ENCODE results near the gene NFIA.

The NFIA gene

DNA sequence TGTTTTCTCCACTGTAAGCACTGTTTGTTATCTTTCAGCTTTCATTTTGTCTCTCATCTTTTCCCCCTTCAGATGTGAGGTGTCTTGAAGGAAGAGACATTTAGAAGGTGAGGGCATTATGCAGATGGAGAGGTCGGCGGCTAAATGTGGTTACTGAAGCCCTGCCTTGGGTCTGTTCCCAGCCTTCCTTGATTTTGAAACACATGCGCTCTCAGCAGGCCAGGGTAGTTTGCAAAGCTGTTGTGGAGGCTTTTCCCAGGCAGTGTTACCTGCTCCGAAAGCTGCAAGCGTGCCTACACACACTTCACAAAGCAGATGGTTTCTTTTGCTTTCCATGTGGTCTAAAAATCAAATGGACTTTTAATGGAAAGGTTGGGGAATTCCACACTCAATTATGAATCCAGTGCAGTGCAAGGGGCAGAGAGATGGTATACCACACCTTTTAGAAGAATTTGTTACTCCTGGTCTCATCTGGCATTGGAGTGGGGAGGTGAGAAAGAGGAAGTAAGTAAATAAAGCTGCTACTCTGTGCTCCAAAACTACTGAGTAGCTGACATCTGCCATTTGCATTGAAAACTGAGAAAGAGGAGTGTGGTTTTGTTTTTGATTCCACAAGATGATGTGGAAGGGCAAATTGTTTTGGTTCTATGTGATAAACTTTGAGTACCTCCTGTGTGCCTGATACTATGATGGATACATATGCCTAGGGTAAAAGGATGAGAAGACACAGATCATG is 91.9 kb downstream of the NFIA start:
- in situ Hi-C loops (cut with HindIII; ENCODE audit: low sequenced_read_pairs), result no loop called here

- in situ Hi-C loops (cut with HindIII; ENCODE audit: low sequenced_read_pairs), result no loop called here
Observed at GRCh38 chr1:61175976-61176375, 93.6 kb downstream of the NFIA start.

GRCh38 chr1:61181067-61182038 is 99.0 kb downstream of the NFIA start:
- in situ Hi-C loops (cut with HindIII; ENCODE audit: low sequenced_read_pairs), result no loop called here

GRCh38 chr1:61182049-61182448 is 99.7 kb downstream of the NFIA start:
- in situ Hi-C loops (cut with HindIII; ENCODE audit: low sequenced_read_pairs), result no loop called here

GRCh38 chr1:61182480-61182879 is 100.1 kb downstream of the NFIA start:
- in situ Hi-C loops (cut with HindIII; ENCODE audit: low sequenced_read_pairs), result no loop called here

DNA sequence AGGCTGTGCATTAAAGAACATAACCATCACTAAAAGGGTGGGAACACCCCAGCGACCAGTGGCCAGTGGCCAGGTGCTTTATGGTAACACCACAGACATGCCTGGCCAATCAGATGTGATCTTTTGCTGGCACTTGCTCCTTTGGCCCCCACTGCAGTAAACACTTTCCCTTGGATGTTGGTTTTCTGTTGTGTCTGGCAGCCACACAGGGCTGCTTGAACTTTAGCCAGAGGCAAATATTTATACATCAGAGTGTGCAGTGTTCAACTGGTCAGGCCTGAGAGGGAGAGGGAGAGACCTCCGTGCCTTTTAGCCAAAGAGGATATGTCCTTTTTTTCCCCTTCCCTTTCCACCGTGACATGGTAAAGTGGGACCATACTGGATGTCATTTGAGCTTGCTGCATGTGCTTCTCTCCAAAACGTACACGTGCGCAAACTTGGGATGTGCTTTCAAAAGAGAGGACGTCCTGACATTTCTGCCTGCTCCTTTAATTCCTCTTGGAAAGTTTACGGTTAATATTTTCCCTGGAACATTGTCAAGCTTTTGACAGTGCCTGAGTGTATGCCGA is 101.2 kb downstream of the NFIA start:
- in situ Hi-C loops (cut with HindIII; ENCODE audit: low sequenced_read_pairs), result no loop called here

- in situ Hi-C loops (cut with HindIII; ENCODE audit: low sequenced_read_pairs), result no loop called here
Observed at GRCh38 chr1:61184040-61184713, 101.8 kb downstream of the NFIA start.

DNA sequence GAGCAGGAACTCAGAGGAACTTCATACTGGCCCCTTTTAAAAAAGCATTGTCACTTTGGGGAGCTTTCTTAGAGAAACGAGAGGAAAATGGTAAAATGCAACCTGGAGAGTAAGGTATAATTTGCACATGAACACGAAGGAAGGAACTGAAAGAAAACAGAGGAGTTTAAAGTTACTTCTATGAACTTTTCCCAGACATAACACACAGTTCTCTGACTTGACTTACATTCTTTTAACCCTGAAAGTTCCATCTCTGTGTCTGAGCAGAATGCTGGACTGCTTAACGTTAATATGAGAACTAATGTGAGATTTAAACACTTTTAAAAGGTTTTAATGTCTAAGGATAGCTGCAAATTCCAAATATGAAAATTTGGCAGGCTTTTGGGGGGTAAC is 102.3 kb downstream of the NFIA start:
- in situ Hi-C loops (cut with HindIII; ENCODE audit: low sequenced_read_pairs), result no loop called here

GRCh38 chr1:61186753-61187152 is 104.4 kb downstream of the NFIA start:
- in situ Hi-C loops (cut with HindIII; ENCODE audit: low sequenced_read_pairs), result no loop called here

DNA sequence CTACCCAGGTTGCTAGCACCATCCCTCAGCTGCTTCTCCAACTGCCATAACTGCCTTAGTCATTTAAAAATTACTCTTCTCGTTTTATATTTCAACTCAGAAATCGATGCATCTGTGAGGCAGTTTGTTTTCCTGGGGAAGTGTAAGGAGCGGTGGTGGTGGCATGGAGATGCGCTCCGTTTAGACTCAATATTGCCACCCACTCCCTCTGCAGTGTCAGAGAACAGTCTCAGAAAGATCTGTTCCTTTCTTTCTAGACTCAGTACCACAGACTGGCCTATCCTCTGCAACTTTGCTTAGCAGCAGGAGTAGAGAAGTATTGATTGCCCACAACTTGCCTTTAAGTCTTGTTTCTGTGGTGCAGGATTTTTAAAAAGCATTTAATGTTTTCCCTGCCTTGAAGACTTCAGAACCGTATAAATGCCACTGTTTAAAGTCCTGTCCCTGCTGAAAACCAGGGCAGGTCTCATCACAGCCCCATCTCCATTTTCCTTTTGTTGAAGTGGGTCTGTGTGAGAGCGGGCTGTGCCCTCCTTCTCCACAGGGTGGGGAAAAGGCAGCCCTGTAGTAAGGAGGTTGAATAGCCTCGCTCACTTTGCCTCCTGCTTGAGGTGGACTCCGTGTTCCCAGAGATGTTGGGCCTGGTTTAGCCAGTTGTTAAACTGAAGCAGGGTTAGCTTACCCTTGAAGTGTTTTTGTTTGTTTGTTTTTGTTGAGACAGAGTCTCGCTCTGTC is 105.2 kb downstream of the NFIA start:
- in situ Hi-C loops (cut with HindIII; ENCODE audit: low sequenced_read_pairs), result no loop called here

GRCh38 chr1:61190153-61190552 is 107.8 kb downstream of the NFIA start:
- in situ Hi-C loops (cut with HindIII; ENCODE audit: low sequenced_read_pairs), result no loop called here

GRCh38 chr1:61190618-61191432 is 108.5 kb downstream of the NFIA start:
- in situ Hi-C loops (cut with HindIII; ENCODE audit: low sequenced_read_pairs), result no loop called here

- in situ Hi-C loops (cut with HindIII; ENCODE audit: low sequenced_read_pairs), result no loop called here
Observed at GRCh38 chr1:61191433-61191720, 109.0 kb downstream of the NFIA start.

- in situ Hi-C loops (cut with HindIII; ENCODE audit: low sequenced_read_pairs), result no loop called here
Observed at GRCh38 chr1:61192663-61193330, 110.4 kb downstream of the NFIA start.

- in situ Hi-C loops (cut with HindIII; ENCODE audit: low sequenced_read_pairs), result no loop called here
Observed at GRCh38 chr1:61193808-61194207, 111.4 kb downstream of the NFIA start.

DNA sequence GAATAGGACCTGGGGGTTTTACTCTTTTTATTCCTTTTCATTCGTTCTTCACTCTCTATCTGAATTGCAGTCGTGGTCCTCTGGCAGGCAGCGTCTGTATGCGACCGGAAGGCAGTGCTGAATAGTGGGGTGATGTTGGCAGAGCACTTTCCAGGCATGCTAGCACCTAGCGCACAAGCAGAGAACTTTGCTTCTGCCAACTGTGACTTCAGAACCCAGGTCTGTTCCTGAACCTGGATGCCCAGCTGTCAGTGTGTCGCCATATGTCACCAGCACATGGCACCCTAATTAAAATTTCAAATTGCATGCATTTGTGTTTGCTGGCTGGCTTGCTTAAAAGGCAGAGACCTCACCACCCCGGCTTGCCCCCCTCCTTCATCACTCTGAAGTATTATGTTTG is 116.2 kb downstream of the NFIA start:
- in situ Hi-C loops (cut with HindIII; ENCODE audit: low sequenced_read_pairs), result no loop called here

DNA sequence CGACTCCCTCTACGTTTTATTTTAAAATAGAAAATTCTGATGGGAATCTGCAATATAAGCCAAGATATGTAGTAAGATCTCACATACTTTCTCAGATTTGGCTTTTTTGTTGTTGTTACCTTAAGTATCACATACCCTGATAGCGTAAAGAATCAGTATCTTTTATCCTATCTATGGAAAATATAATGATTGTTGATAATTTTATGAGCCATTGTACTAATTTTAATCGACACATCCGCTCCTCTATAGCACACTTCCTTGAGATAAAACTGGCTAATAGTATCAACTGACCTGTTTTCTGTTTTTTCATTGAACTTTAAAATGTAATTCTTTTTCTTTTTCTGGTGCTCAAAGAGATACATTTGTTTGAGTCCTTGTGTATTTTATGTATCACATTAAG is 118.7 kb downstream of the NFIA start:
- in situ Hi-C loops (cut with HindIII; ENCODE audit: low sequenced_read_pairs), result no loop called here

DNA sequence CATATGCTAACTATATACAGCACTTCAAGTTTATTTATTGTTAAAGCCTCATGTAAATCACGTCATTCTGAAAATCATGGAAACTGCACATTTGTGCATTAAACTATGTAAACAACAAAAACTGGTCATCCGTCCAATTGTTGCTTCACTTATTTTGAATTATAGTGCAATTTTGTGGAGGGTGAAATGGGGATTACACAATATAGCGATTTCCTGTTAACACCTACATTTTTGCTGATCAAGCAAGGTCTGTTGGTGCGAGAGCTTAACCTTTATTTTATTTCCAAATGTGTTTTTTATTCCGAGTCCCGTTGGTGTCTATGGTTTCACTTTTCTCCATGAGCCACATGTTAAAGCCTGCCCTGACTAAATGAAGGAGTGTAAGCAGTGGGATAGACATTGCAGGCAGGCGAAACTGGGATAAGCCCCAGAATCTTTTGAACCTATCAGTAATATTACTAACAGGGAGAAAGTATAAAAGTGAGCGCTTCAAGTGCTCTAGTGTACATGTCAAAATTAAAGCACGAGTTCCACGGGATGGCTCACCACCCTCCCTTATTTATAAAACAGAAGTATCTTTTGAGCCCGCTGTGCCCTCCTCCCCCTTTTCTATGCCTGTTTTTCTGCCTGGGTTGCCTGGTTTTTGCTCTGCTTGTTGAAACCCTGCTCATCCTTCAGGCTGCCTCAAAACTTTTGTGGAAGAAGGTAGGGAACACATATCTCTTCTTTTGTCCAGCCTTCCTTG is 120.7 kb downstream of the NFIA start:
- in situ Hi-C loops (cut with HindIII; ENCODE audit: low sequenced_read_pairs), result no loop called here

DNA sequence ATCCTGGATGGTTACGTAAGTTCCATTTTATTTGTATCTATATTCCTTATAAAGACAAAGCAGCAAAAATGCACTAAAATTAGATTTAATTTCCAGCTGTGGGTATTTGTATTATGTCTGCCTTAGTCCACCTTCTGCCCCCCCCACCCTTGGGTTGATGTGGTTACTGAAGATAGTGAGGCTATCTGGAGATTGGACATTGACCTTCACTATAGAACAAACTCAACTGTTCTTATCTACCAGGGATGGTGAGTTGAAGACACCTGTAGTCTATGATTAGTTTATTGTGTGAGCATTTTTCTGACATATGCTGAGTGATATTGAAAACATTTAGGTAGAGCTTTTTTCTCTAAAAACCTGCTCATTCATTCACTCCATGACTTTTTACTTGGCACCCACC is 122.2 kb downstream of the NFIA start:
- in situ Hi-C loops (cut with HindIII; ENCODE audit: low sequenced_read_pairs), result no loop called here
